Body of pancreas (tissue), 4 donors: ENCODE results near the gene PKD1L1. TPM values are rescaled to one million over a fixed set of nuclear protein-coding genes. Genes with fewer than 3 reads are reported as not detected.

Experiments used
- ATAC-seq: fragments of 150-250 bp; one replicate; pipeline ENCODE4 v1.9.1; 2016
- DNase-seq, 4 donors: peaks; one replicate each; pipeline ENCODE4 v3.0.0-alpha.2; 2019
- H3K27ac ChIP-seq, 4 donors: fragments of 200-600 bp; sonication (generic); 1 replicate in 3 of 4; 2 replicates in 1 of 4; pipeline versions ENCODE4 v1.5.1 to v1.6.1; 2016 to 2019; ENCODE audit warnings: mild to moderate bottlenecking in 1 of 4, mixed read lengths in 1 of 4, moderate library complexity in 1 of 4
- H3K27me3 ChIP-seq, 2 donors: fragments of 200-600 bp; sonication (generic); one replicate each; pipeline ENCODE4 v1.6.0; 2016; ENCODE audit warnings: mild to moderate bottlenecking in 1 of 2
- H3K36me3 ChIP-seq, 2 donors: fragments of 200-600 bp; sonication (generic); replicated peaks in 1 of 2; 2 replicates each; pipeline ENCODE4 v1.5.1; 2016; ENCODE audit warnings: low read depth in 2 of 2; ENCODE audit not compliant: insufficient read depth in 1 of 2
- H3K4me1 ChIP-seq: fragments of 200-600 bp; sonication (generic); one replicate; pipeline ENCODE4 v1.6.0; 2016
- H3K4me3 ChIP-seq, 2 donors: fragments of 200-600 bp; sonication (generic); 1 replicate in 1 of 2; 2 replicates in 1 of 2; pipeline ENCODE4 v1.5.1; 2016 to 2019
- H3K9me3 ChIP-seq, 3 donors: fragments of 200-600 bp; sonication (generic); 1 replicate in 2 of 3; 2 replicates in 1 of 3; pipeline ENCODE4 v1.5.1; 2016
- POLR2A ChIP-seq, 3 donors: fragments of 450-650 bp; IDR thresholded peaks; one replicate each; pipeline ENCODE4 v1.6.1; 2016; ENCODE audit warnings: antibody characterized with exemption in 3 of 3, mild to moderate bottlenecking in 2 of 3
- WGBS, 2 donors: methylation state at CpG; one replicate each; pipeline ENCODE4 v1.1.5; 2017; 5-methylcytosine and 5-hydroxymethylcytosine counted together
- intact Hi-C: fragments of 100-400 bp; cut with DNase I; formaldehyde crosslinking; loops from one replicate; pipeline ENCODE4 v1.15.1; 2023
- total RNA-seq, 2 donors: library from RNA; depleted of rRNA; stranded (reverse); fragments of >200 nt; gene quantifications; one replicate each; pipeline ENCODE4 v1.1.0, GENCODE V29; 2016
- TF ChIP-seq, protein P1 (sequence below), 7 experiments: fragments of 450-650 bp in 4 of 7; fragments of 200-600 bp in 3 of 7; sonication (generic) in 3 of 7; IDR thresholded peaks; one replicate each; pipeline ENCODE4 v1.5.1; 2016 to 2019; ENCODE audit warnings: antibody characterized with exemption in 7 of 7

PKD1L1 gene
- total RNA-seq, 2 donors from 2014 or later: 0.26 to 4.0 TPM

DNA sequence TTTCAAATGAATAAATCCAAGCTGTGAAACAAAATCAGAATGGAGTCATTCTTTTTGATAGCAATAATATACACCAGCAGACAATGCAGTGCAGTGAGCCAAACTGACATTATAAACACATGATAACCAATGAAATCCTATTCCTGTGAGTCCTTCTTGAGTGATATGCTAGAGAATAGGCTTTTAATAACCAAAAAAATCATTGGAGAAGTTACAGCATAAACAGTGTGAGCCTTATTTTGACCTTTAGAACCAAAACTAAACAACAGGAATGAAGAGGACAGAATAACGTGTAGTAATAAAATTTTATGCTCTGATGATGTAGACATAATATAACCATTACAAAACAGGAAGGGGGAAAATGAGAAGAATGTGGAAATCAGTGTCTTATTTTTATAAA lies 22.5 kb upstream of the PKD1L1 start:
- TF ChIP-seq, protein P1, sequence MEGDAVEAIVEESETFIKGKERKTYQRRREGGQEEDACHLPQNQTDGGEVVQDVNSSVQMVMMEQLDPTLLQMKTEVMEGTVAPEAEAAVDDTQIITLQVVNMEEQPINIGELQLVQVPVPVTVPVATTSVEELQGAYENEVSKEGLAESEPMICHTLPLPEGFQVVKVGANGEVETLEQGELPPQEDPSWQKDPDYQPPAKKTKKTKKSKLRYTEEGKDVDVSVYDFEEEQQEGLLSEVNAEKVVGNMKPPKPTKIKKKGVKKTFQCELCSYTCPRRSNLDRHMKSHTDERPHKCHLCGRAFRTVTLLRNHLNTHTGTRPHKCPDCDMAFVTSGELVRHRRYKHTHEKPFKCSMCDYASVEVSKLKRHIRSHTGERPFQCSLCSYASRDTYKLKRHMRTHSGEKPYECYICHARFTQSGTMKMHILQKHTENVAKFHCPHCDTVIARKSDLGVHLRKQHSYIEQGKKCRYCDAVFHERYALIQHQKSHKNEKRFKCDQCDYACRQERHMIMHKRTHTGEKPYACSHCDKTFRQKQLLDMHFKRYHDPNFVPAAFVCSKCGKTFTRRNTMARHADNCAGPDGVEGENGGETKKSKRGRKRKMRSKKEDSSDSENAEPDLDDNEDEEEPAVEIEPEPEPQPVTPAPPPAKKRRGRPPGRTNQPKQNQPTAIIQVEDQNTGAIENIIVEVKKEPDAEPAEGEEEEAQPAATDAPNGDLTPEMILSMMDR (IDR thresholded peaks at IDR 0.05): no peak
- no peak for TF ChIP-seq POLR2A (IDR thresholded peaks at IDR 0.05)
- Histone ChIP-seq H3K9me3 (peaks cover 0 to 3% (median 0%) of the 10 kb centered on the region in 3 donors), H3K4me1 (no peaks in the 10 kb centered on the region), H3K4me3 (no peak overlapping the region), H3K36me3 (peaks cover 0 to 26% of the 10 kb centered on the region in 2 donors), H3K27ac (peak overlapping the region in 1 of 4 donors; percentile 63), H3K27me3 (no peaks in the 10 kb centered on the region)
- intact Hi-C loops: no loop called here
- WGBS, 2 donors: 53 to 60% methylated on average over 1 of the region's 1 CpG
- ATAC-seq: no peak
- no peak for DNase-seq

DNA sequence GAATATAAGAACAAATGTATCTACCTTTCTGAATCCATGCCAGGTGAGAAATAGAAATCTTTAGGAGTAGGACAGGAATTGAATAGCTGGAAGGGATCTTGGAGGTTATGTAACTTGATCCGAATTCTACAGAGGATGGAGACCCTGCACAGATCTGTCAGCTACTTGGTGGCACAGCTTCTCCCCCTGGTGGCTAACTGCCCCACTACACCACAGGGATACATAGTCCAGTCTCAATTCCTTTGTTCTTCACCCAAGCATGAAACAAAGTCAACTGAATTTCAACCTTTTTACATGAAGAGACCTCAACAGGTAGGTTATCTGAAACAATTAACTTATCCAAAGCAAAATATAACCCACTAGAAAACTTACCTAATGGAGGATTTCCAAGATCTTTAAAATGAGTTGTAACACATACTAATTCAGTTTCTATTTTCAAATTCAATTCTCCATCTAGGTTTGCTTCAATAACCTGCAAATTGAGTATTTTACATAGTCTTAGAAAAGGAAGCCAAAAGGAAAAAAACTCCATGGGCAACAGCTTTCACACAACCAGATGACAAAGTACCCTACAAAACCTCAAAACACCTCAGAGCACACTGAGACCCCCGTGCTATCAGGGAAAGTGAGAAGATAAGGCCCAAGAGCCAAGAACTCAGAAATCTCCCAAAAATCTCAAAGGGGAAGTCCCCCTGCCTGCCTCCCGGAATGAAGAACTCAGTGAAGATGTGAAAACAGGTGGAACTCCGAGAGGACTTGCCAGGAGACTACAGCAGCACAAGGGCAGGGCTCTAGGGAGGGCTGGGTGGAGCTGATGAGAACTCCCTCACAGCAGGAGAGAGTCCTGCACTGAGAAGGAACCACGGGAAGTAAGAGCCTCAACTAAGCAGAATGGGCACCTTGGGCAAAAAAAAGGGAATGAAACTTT lies 20.8 kb upstream of the PKD1L1 start:
- peak overlapping the region in 1 of 4 donors; percentile 5 for H3K27ac ChIP-seq
- DNase-seq: peak; percentile 53 to 69 (median 55)
- peak; percentile 62 for ATAC-seq
- peaks cover 0 to 31% of the 10 kb centered on the region in 2 donors for H3K36me3 ChIP-seq
- intact Hi-C loops: no loop called here
- no peak overlapping the region for H3K4me3 ChIP-seq
- WGBS, 2 donors: 65 to 77% methylated on average over 5 of the region's 5 CpGs
- peaks cover 0 to 3% (median 0%) of the 10 kb centered on the region in 3 donors for H3K9me3 ChIP-seq
- TF ChIP-seq, protein P1 (IDR thresholded peaks at IDR 0.05): peak; percentile 45 to 69 (median 59)
- no peak for TF ChIP-seq POLR2A (IDR thresholded peaks at IDR 0.05)
- no peaks in the 10 kb centered on the region for H3K27me3 ChIP-seq
- H3K4me1 ChIP-seq: no peaks in the 10 kb centered on the region

DNA sequence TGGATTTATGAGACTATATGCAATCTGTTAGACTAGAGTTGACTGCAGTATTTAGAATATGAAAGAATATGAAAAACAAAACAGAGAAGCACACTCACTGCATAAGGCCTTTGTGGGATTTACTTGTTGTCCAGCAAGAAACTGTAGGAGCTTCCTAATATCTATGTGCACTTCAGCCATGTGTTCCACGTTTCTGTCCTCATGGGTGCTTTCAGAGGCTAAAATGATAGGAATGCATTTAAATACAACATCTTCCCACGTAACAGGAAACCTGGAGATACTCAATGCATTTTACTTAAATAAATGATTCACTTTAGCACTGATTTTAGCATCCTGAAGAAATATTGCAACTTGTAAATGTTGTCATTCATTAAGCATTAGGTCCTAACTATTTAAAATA lies 19.4 kb upstream of the PKD1L1 start:
- Histone ChIP-seq H3K27ac (no peak overlapping the region), H3K36me3 (peaks cover 0 to 36% of the 10 kb centered on the region in 2 donors), H3K27me3 (no peaks in the 10 kb centered on the region), H3K4me3 (no peak overlapping the region), H3K9me3 (peaks cover 0 to 3% (median 0%) of the 10 kb centered on the region in 3 donors), H3K4me1 (no peaks in the 10 kb centered on the region)
- WGBS, 2 donors: 88 to 93% methylated on average over 2 of the region's 2 CpGs
- ATAC-seq (no peak), DNase-seq (no peak)
- no peak for TF ChIP-seq POLR2A (IDR thresholded peaks at IDR 0.05)
- intact Hi-C loops: no loop called here

DNA sequence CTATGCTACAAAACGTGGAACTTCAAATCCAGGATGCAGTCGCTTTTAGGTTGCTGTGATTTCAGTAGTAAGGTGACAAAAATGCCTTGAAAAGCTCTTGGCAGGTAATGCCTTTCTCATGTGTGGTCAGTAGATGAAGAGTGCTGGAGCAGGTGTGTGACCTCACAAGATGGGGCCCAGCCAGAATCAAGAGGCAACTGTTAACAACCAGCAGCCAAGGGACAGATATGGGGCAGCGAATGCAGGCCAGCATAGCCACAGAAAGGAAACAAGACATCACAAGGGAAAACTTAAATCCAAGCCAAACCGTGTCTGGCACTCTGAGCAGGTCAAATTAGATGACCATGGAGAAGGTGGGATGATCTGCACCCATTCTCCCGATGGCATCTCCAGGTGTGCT lies 18.9 kb upstream of the PKD1L1 start:
- peaks cover 0 to 3% (median 0%) of the 10 kb centered on the region in 3 donors for H3K9me3 ChIP-seq
- intact Hi-C loops: no loop called here
- ATAC-seq (no peak), DNase-seq (no peak)
- H3K4me1 ChIP-seq: no peaks in the 10 kb centered on the region
- 89% methylated on average over 5 of the region's 5 CpGs for WGBS, 2 donors
- H3K27me3 ChIP-seq: no peaks in the 10 kb centered on the region
- TF ChIP-seq, protein P1 (IDR thresholded peaks at IDR 0.05): no peak
- no peak for TF ChIP-seq POLR2A (IDR thresholded peaks at IDR 0.05)
- peaks cover 0 to 36% of the 10 kb centered on the region in 2 donors for H3K36me3 ChIP-seq
- no peak overlapping the region for H3K27ac ChIP-seq
- no peak overlapping the region for H3K4me3 ChIP-seq

DNA sequence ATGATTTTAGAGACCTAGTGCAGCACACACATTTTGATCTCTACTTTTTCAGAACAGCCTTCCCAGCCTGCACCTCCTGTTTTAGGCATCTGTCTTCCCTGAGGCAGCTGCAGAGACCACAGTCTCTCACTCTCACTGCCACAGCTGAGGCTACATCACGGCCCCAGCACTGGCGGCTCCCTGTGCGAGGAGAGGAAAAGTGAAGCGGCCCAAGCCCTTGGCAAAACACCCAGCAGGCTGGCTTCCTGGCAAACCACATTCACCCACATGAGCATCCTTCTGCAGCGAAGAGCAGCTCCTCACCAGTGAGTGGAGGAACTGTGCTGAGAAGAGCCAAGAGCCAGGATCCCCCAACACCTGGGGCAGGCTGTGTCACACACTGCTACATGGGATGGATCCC lies 17.2 kb upstream of the PKD1L1 start:
- no peaks in the 10 kb centered on the region for H3K27me3 ChIP-seq
- H3K27ac ChIP-seq: no peak overlapping the region
- 80 to 92% methylated on average over 4 to 5 of the region's 5 CpGs for WGBS, 2 donors
- intact Hi-C loops: no loop called here
- ATAC-seq (no peak), DNase-seq (no peak)
- H3K4me3 ChIP-seq: no peak overlapping the region
- TF ChIP-seq, protein P1 (IDR thresholded peaks at IDR 0.05): no peak
- TF ChIP-seq POLR2A (IDR thresholded peaks at IDR 0.05): no peak
- H3K36me3 ChIP-seq: peaks cover 0 to 40% of the 10 kb centered on the region in 2 donors
- H3K9me3 ChIP-seq: peaks cover 0 to 3% (median 0%) of the 10 kb centered on the region in 3 donors
- H3K4me1 ChIP-seq: no peaks in the 10 kb centered on the region
